Stimulated activated CD8-positive, alpha-beta memory T cell treated with anti-CD3 and anti-CD28 coated beads, Interleukin-4, amount 100 ng/mL, for 24 hours (primary cell): Measurements from ENCODE around the gene SLC9A6.
"Not testable (repeated sequence)": the region's sequence is repeated elsewhere in the genome, so short reads cannot be mapped to it uniquely, and the experiment has no call there.

Experiments
- DNase-seq: peaks from one replicate; pipeline ENCODE4 v3.0.0-alpha.2; 2020; ENCODE audit warnings: low read depth

The SLC9A6 gene

DNA sequence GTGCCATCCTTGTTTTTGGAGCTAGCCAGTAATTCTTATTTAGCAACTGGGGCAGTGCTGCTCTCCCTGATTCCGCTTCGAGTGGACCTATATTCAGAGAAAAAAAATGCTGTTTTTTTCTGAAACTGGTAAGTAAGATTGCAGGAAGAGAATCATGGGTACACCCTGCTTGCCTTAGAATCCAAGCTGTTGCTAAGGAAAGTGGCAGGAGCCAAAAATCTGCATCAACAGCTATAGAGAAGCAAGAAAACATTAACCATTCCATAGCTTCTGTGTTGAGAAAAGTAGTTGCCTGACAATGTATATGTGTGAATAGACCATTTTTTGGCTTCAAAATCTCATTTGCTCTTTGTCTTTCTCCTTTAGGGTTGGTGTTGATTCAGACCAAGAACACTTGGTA lies 44.5 kb downstream of the SLC9A6 start:
- no peak for DNase-seq

DNA sequence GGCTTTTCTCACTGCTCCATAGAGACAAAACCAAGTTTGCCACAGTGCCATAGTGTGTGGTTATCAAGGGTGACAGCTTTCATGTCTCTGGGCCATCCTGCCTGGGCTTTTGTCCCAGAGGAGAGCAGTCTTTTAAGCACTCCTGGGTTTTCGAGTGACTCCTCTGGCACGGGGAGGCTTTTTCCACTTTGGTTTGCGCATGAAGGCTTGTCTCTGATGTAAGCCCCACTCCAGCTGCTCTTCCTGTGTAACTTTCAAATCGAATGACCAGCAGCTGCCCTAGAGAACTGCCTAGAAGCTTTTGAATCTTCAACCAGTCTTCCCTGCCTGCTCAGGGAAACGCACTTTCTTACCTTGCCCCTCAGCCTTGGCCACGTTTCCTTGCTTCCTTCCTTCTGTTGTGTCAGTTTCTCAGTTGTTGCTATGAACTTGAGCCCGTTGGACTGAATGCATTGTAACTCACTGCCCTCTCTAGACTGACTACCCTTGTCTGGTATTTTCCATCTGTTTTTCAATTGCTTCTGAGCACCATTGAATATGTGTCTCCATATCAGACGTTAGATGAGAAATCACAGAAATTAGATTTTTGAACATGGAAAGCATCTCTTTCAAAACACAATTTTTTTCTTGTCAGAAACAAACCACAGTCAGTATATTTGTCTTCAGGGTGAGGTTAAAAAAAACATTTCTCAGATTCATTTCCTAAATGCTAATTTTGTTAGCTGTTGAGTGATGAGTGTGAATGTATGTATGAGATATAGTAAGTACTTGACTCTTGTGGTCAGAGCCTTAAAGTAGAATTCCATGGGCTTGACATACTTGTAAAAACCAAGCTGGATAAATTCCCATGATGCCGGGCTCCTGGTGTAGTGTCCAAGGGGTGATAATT lies 45.3 kb downstream of the SLC9A6 start:
- no peak for DNase-seq

GRCh38 chrX:136031626-136032025 lies 46.4 kb downstream of the SLC9A6 start:
- DNase-seq = no peak

- no peak for DNase-seq
Measured at GRCh38 chrX:136032370-136032769, 47.1 kb downstream of the SLC9A6 start.

DNA sequence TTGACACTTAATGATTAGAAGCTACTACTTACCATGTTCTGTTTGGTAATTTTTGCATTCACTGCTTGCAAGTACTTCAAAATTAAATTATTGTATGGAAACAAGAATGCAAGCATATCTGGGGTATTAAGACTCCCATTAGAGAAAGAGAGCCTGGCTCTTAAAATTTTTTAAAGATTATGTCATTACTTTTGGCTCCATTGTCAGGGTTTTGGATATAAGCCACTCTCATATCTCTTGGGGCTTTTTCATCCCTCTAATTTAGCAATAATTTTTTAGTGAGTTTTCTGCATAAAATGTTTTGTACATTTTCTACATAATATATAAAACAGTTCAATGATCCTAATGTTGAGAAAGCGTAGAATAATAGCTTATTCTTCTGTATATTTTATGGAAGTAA lies 49.4 kb downstream of the SLC9A6 start:
- no peak for DNase-seq

- no peak for DNase-seq
Measured at GRCh38 chrX:136035663-136036062, 50.4 kb downstream of the SLC9A6 start.

GRCh38 chrX:136039485-136039884 lies 54.2 kb downstream of the SLC9A6 start:
- no peak for DNase-seq

DNA sequence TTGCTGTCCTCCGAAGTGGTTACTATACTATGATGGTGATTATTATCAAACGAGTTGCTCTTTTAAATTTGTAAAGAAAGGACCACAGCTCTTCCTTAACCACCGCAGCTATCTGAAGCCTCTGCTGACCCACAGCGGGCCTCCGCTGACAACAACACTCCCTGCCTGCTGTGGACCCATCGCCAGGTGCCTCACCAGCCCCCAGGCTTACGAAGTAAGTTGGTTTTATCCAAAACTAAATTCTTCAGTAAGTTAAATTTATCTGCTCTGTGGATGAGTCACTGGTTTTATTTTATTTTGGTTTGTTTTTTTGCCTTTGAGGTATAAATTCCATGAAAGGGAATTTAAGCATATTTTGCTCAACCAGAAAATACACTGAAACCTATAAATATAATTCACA lies 54.7 kb downstream of the SLC9A6 start:
- no peak for DNase-seq

- DNase-seq = no peak
Measured at GRCh38 chrX:136041254-136041812, 56.1 kb downstream of the SLC9A6 start.

DNA sequence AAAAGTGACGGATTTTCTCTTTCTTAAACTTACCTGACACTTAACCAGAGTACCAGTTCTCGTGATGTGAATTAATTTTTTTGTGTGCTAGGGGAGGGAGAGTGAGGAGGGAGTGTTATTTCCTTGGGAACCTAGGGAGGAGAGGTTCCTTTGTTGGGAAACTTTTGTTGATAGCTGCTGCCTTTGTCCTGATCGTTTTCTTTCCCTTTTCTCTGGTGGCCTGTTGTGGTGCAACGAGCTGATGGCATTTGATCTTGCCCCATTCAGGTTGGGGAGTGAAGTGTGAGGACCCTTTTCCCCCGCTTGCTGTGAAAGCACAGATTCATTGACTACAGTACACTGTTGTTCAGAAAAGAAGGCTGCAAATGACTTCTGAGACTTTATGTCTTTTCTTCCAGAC lies 59.8 kb downstream of the SLC9A6 start:
- DNase-seq = no peak

DNA sequence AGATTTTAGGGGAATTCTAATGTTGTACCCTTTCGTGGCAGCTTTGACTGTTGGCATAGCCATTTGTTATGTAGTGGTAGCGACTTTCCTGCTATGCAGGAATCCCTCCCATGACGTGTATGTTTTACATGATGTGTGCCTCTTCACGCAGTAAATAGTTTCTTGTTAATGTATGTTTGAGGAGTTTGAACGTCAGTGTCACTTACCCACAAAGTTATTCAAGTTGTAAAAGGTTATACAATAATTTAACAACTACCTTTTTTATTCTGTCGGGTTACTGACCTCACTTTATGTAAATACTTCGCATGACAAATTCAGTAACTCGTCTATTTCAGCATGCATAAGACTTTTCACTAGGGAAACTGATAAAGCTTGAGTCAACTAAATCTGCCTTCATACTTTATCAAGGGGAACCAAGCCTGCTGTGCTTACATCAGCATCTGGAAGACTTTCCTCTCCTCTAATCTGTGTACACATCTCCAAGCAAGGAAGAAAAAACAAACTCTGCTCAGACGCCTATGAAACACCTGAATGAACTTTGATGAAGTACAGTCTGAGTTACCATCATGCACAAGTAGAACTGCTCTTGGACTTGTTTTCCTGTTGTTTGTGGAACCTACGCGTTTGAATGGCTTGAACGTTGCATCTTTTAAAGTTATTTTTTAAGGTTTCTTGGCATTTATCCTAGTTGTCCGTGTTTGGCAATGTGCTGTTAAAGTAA lies 61.2 kb downstream of the SLC9A6 start:
- no peak for DNase-seq

DNA sequence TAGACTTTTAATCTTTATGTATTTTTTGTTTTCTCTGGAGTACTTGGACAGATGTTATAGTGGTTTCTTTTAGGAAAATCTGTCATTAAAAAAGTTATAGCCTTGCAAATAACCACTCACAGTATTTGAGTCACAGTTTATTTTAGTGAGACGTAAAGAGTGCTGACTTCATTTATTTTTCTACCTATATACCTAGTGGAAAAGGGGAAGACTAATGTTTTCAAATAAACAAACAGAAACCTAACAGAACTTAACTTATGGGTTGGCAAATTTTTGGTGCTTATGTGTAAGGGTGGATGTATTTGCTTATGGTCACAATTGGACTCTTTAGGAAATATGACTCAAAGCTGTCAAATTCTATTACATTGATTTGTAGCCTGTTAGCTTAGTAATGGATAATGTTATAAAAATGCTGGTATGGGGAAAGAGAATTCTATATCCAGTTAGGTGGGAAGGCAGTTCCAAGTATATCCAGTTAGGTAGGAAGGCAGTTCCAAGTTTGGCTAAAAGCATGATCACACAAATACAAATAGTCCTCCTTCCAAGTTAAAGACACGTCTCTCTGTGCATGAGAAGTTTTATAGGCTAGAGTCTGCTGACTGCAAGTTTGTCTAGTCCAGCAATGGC lies 61.9 kb downstream of the SLC9A6 start:
- DNase-seq = no peak

- no peak for DNase-seq
Measured at GRCh38 chrX:136047969-136048368, 62.7 kb downstream of the SLC9A6 start.

GRCh38 chrX:136048446-136048845 lies 63.2 kb downstream of the SLC9A6 start:
- no peak for DNase-seq

GRCh38 chrX:136049608-136050007 lies 64.4 kb downstream of the SLC9A6 start:
- no peak for DNase-seq

- DNase-seq = not testable (repeated sequence)
Measured at GRCh38 chrX:136050875-136051274, 65.6 kb downstream of the SLC9A6 start.

DNA sequence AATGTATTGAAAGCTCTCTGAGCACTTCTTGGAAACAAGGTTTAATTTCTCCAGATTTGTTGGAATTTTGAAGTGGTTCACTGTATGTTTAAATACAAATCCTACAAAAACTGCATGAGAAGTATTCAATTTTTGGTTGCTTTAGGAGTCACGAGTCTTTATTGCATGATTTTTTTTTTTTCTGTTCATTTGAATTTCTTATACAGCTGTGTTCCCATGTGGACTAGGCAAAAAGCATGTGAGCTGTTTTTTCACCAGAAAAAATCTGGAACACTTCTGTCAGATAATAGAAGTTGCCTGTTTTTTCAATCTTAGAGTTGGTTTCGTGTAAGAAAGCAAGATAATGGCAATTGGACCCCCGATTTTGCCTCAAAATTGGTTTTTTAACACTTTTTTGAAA lies 66.4 kb downstream of the SLC9A6 start:
- no peak for DNase-seq

DNA sequence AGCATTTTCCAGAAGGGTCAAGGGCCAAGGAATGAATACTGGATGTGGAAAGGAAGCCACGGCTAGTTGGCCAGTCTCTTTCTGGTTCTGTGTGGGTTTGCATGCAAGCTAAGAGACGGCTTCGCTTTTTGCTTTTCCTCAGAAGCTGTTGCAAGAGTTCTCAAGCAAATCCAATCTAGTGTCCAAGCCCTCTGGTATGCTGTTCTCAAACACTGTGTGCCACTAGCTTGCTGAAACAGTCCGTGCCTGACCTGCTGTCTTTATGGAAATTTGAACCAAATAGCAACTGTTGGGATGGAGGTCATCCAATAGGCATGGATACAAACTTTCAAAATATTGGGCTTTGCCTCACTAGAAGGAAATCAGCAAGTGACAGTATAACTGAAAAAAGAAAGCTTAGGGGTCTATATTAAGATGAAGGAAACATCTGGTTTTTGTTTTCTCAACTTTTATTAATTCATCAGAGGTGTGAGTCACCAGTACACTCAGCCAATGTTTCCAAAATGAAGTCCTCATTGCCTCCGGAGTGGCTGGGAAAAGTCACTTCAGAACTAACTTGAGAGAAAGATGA lies 70.5 kb downstream of the SLC9A6 start:
- DNase-seq = no peak

- DNase-seq = no peak
Measured at GRCh38 chrX:136057567-136057966, 72.3 kb downstream of the SLC9A6 start.

- no peak for DNase-seq
Measured at GRCh38 chrX:136059350-136059749, 74.1 kb downstream of the SLC9A6 start.

DNA sequence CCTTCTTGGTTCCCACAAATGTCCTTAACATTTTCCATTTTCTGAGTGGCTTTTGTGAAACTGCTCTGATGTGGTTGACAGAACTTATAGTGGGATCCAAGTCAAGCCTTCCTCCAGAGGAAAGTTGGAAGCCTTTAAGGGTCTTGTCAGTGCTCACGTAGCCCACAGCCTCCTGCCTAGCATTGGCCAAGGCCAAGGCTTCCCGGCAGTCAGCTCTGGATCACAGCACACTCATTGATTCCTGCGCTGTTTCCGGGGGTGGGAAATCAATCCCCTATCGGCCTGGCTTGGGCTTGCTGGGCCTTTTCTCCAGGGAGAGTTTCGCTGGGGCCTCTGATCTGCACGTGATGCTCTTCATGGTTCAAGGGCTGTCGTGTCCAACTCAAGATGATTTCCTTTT lies 76.1 kb downstream of the SLC9A6 start:
- no peak for DNase-seq

DNA sequence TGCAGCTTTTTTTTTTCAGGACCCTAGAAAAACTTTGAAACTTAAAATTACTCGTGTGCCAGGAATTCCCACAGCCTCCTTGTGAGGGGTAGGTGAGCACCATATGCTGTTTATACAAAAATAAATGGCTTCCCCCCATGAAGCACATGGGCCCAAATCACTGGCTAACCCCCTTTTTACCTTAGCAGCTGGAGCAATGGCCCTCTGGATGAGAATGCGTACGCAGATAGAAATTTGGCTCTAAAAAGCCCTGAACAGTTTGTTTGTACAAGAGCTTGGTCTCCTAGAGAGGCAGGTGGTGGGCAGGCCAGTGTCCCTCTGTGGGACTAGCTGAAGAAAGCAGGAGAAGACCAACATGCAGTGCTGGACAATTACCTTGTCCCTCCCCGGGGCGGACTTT lies 76.5 kb downstream of the SLC9A6 start:
- DNase-seq = no peak
